OCI-LY3 (cell line): Measurements from ENCODE around the gene PRXL2A.

ENCODE experiments used
- H2AFZ ChIP-seq: fragments of 200-600, 300-600 bp; shearing (Covaris generic); 2 replicates; pipeline ENCODE4 v1.6.0; 2014; ENCODE audit warnings: antibody characterized with exemption, low read depth, low read length
- H3K27ac ChIP-seq: fragments of 200-600, 300-600 bp; sonication (generic); 2 replicates; pipeline ENCODE4 v1.5.1; 2014; ENCODE audit warnings: mild to moderate bottlenecking, low read length, moderate library complexity, mixed read lengths
- H3K27me3 ChIP-seq: fragments of 200-600, 300-600 bp; sonication (generic); 2 replicates; pipeline ENCODE4 v1.6.1; 2014; ENCODE audit warnings: low read depth, low read length, mixed read lengths
- H3K36me3 ChIP-seq: fragments of 200-600, 300-600 bp; sonication (generic); replicated peaks from 2 replicates; pipeline ENCODE3; 2014; ENCODE audit warnings: low read depth, low read length, mixed read lengths
- H3K4me1 ChIP-seq: fragments of 300-600, 200-600 bp; sonication (generic); 2 replicates; pipeline ENCODE4 v1.6.1; 2014; ENCODE audit warnings: low read length, mixed read lengths
- H3K4me2 ChIP-seq: fragments of 200-600, 300-600 bp; sonication (generic); 2 replicates; pipeline ENCODE4 v1.6.1; 2014; ENCODE audit warnings: low read length, mixed read lengths
- H3K4me3 ChIP-seq: fragments of 300-600, 200-600 bp; sonication (generic); 2 replicates; pipeline ENCODE4 v1.5.1; 2014; ENCODE audit warnings: antibody characterized with exemption, mild to moderate bottlenecking, low read length, moderate library complexity
- H3K79me2 ChIP-seq: fragments of 300-600, 200-600 bp; shearing (Covaris generic); 2 replicates; pipeline ENCODE4 v1.6.1; 2014; ENCODE audit warnings: mild to moderate bottlenecking, low read length, mixed read lengths
- H3K9ac ChIP-seq: fragments of 300-600, 200-600 bp; shearing (Covaris generic); 2 replicates; pipeline ENCODE4 v1.6.0; 2014; ENCODE audit warnings: mild to moderate bottlenecking, low read length, moderate library complexity
- H3K9me3 ChIP-seq: fragments of 200-600, 300-600 bp; shearing (Covaris generic); 2 replicates; pipeline ENCODE4 v1.6.1; 2014; ENCODE audit warnings: low read length, mixed read lengths; ENCODE audit not compliant: insufficient read depth
- H4K20me1 ChIP-seq: fragments of 200-600, 300-600 bp; sonication (generic); 2 replicates; pipeline ENCODE4 v1.6.1; 2016; ENCODE audit warnings: low read length, mixed read lengths; ENCODE audit not compliant: insufficient read depth
- EZH2phosphoT487 ChIP-seq: fragments of 200-600 bp; shearing (Covaris generic); IDR thresholded peaks from 2 replicates; pipeline ENCODE4 v1.6.1; 2018; ENCODE audit warnings: antibody characterized with exemption, mixed run types, low read depth
- TF ChIP-seq, protein P1 (sequence below): fragments of 200-600, 300-600 bp; sonication (generic); IDR thresholded peaks from 2 replicates; pipeline ENCODE4 v1.5.1; 2014; ENCODE audit warnings: antibody characterized with exemption, low read length, low read depth

Gene PRXL2A

DNA sequence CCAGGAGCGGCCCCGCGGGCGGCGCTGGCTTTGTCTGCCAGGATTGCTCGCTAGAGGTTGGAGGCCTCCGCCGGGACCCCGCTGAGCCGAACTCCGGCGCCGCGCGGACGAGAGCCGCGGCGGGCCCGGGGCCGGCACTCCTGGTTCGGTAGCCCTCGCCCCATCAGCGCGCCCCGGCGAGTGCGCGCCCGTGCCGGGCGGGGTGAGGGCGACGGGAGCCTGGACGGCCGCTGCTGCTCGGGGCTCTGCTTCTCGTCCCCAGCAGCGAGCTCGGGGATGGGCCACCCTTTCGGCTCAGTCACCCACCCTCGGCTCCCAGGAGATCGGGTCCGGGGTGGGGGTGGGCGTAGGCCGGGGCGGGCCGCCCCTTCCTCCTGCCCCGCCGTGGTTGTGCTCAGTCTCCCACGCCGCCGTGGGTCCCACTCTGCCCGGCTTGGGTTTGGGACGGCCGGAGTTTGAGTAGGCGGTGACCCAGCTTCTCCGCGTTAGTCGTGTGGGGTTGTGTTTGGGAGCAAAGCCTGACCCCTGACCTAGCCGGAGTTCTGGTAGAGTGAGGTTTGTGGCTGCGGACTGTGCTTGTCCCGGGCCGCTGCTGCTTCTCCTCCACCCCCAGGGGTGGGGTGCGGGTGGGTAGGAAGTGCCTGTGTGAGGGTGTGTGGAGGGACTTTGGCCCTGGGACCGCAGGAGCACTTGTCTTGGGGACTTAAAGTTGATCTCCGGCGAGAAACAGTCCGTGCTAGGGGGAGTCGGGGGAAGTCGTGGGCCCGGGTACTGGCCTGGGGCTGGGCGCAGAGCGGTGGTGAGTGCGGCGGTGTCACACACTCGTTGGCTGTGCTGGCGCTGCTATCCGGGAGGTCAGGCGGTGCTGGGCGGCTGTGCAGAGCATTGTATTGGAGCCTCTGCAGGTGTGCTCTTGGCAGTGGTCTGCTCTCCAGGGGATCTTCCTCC lies 46.4 kb downstream of the PRXL2A start:
- H3K36me3 ChIP-seq = peaks cover 5% of the 10 kb centered on the region
- peaks cover 47% of the 10 kb centered on the region for H3K79me2 ChIP-seq
- H3K27ac ChIP-seq = peak overlapping the region; percentile 67
- H4K20me1 ChIP-seq = peaks cover 36% of the 10 kb centered on the region
- H3K4me1 ChIP-seq = peaks cover 46% of the 10 kb centered on the region
- no peaks in the 10 kb centered on the region for H3K9me3 ChIP-seq
- peak overlapping the region; percentile 80 for H3K4me2 ChIP-seq
- H3K4me3 ChIP-seq = peak overlapping the region; percentile 97
- TF ChIP-seq EZH2phosphoT487 = no peak
- TF ChIP-seq, protein P1, sequence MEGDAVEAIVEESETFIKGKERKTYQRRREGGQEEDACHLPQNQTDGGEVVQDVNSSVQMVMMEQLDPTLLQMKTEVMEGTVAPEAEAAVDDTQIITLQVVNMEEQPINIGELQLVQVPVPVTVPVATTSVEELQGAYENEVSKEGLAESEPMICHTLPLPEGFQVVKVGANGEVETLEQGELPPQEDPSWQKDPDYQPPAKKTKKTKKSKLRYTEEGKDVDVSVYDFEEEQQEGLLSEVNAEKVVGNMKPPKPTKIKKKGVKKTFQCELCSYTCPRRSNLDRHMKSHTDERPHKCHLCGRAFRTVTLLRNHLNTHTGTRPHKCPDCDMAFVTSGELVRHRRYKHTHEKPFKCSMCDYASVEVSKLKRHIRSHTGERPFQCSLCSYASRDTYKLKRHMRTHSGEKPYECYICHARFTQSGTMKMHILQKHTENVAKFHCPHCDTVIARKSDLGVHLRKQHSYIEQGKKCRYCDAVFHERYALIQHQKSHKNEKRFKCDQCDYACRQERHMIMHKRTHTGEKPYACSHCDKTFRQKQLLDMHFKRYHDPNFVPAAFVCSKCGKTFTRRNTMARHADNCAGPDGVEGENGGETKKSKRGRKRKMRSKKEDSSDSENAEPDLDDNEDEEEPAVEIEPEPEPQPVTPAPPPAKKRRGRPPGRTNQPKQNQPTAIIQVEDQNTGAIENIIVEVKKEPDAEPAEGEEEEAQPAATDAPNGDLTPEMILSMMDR = no peak
- peak overlapping the region; percentile 95 for H3K9ac ChIP-seq
- H2AFZ ChIP-seq = peak overlapping the region; percentile 74; the same call in 1 of the 2 replicates
- H3K27me3 ChIP-seq = peaks cover 11% of the 10 kb centered on the region; the same call in 1 of the 2 replicates

DNA sequence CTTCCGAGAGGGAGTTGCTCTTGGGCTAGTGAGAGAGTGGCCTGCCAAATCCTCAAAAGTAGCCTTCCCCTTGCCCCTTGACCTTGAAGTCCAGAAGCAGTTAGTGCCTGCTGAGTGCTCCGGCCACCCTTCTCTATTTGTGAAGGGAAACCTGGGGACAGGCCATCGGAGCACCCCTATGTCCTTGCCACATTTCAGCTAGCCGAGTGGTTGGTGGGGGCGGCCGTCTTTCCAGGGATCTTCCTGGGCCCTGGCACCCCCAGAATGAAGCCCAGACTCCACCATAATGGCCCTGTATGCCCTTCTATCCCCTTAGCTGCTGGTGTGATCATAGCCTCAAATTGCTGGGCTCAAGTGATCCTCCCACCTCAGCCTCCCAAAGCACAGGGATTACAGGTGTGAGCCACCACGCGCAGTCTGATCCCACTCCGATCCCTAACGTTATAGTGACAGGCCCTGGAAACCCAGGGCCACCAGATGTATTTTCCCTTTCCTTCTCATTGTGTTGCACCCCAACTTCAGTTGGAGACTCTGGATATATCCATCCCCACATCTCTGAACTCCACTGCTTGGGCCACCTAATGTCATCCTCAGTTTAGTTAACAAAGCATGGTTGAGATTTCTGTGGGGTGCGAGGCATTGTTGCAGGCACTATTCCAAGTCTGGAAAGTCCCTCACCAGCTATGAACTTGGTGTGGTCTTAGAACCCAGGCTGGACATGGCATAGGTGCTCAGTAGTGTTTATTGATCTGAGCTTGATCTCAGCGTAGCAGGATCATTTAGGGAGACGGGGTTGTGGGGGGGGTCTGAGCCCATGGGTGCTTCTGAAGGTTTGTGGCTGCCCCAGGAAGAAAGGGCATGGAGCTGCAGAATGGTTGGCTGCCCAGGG lies 47.4 kb downstream of the PRXL2A start:
- peak overlapping the region; percentile 80 for H3K4me2 ChIP-seq
- peaks cover 45% of the 10 kb centered on the region for H3K4me1 ChIP-seq
- no peak for TF ChIP-seq EZH2phosphoT487
- TF ChIP-seq, protein P1 = no peak
- H3K79me2 ChIP-seq = peaks cover 56% of the 10 kb centered on the region
- H3K4me3 ChIP-seq = peak overlapping the region; percentile 97
- peaks cover 5% of the 10 kb centered on the region for H3K36me3 ChIP-seq
- H3K9ac ChIP-seq = peak overlapping the region; percentile 95
- no peak overlapping the region for H2AFZ ChIP-seq
- peaks cover 9% of the 10 kb centered on the region; the same call in 1 of the 2 replicates for H3K27me3 ChIP-seq
- no peaks in the 10 kb centered on the region for H3K9me3 ChIP-seq
- H3K27ac ChIP-seq = no peak overlapping the region
- H4K20me1 ChIP-seq = peaks cover 44% of the 10 kb centered on the region

DNA sequence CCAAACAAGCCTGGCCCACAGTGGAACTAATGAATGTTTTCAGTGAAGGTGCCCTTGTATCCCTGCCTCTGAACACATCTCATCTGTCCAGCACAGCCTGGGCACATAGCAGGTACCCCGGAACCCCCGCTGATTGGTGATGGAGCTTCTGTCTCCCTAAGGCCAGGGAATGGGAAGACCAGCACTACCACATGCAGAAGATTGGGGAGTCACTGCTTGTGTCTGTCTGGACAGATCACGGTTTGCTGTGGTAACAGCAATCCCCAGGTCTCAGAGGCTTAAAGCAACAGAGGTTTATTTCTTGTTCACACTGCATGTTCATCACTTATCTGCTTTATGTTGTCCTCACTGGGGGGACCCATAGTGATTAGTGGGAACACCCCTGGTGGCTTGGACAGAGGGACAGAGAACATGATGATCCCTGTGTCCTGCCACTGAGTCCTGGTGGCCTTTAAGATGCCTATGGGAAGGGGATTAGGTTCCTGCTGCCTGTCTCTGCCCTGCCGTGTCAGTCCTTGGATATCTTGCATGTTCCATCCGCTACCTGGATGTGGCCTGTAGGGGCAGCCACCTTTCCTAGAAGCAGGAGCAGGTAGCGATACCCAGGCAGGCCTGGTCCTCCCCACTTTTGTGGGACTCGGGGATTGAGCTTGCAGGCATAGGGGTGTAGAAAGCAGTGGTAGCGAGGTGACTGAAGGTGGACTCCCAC lies 49.4 kb downstream of the PRXL2A start:
- Histone ChIP-seq H3K4me1 (peaks cover 48% of the 10 kb centered on the region), H3K79me2 (peaks cover 69% of the 10 kb centered on the region), H3K9ac (no peak overlapping the region), H3K27me3 (no peaks in the 10 kb centered on the region), H3K36me3 (peaks cover 5% of the 10 kb centered on the region), H3K27ac (no peak overlapping the region), H3K4me3 (no peak overlapping the region), H3K4me2 (0 out of 2 replicates have a peak overlapping the region, but pooled peaks have one; percentile 10), H3K9me3 (no peaks in the 10 kb centered on the region), H4K20me1 (peaks cover 48% of the 10 kb centered on the region), H2AFZ (no peak overlapping the region)
- TF ChIP-seq EZH2phosphoT487 = no peak
- TF ChIP-seq, protein P1 = no peak
